Nephron progenitor cell (in vitro differentiated cells): Measurements from ENCODE around the gene RASGRF1.

Experiments
- DNase-seq: peaks from one replicate; pipeline ENCODE4 v3.0.0; 2021
- H3K27ac Mint-ChIP-seq: 2 replicates; pipeline ENCODE4 v1.8.0; 2021; ENCODE audit warnings: mild to moderate bottlenecking, moderate library complexity, mixed read lengths
- H3K27me3 Mint-ChIP-seq: 2 replicates; pipeline ENCODE4 v1.8.0; 2021; ENCODE audit warnings: mild to moderate bottlenecking, low read depth, mixed read lengths; ENCODE audit not compliant: poor library complexity
- H3K36me3 Mint-ChIP-seq: 2 replicates; pipeline ENCODE4 v1.8.0; 2021; ENCODE audit warnings: low read depth, mixed read lengths
- H3K4me1 Mint-ChIP-seq: 2 replicates; pipeline ENCODE4 v1.8.0; 2021; ENCODE audit warnings: mixed read lengths
- H3K4me3 Mint-ChIP-seq: 2 replicates; pipeline ENCODE4 v1.8.0; 2021; ENCODE audit warnings: mild to moderate bottlenecking, moderate library complexity, mixed read lengths
- H3K9me3 Mint-ChIP-seq: 2 replicates; pipeline ENCODE4 v1.8.0; 2021; ENCODE audit warnings: mild to moderate bottlenecking, moderate library complexity, mixed read lengths
- TF ChIP-seq, protein P1 (sequence below): fragments of 200-600 bp; sonication (generic); IDR thresholded peaks from 2 replicates; pipeline ENCODE4 v1.5.0; 2021; ENCODE audit warnings: antibody characterized with exemption

Gene RASGRF1

DNA sequence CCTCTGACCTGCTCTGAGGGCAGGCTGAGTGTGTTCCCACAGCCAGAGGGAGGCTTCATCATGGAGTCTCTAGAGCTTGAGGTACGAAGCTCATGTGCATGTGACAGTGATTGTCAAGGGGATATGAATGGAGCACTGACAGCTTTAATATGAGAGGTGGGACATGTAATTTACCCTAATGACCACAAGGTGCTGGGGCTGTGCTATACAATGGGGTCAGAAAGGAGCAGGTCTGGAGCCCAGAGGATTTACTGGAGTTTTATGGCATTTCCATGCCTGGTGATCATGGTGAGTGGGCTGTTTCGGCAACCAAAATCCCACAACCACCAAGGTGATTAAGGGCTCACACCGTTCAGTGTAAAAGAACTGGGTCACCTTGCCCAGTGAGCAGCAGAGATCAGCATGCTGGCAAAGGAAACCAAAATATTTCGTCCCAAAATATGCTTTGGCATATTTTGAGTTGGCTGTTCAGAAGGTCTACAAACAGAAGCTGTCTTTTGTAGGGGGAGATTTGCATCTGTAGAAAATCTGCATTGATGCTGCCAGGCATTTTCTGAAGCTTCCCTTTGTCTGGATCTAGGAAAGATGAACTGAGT is 40.1 kb upstream of the RASGRF1 start:
- H3K4me1 Mint-ChIP-seq = no peaks in the 10 kb centered on the region
- peaks cover 45% of the 10 kb centered on the region for H3K27me3 Mint-ChIP-seq
- H3K36me3 Mint-ChIP-seq = no peaks in the 10 kb centered on the region
- H3K27ac Mint-ChIP-seq = no peak overlapping the region
- no peak overlapping the region for H3K4me3 Mint-ChIP-seq
- H3K9me3 Mint-ChIP-seq = peaks cover 18% of the 10 kb centered on the region
- TF ChIP-seq, protein P1, sequence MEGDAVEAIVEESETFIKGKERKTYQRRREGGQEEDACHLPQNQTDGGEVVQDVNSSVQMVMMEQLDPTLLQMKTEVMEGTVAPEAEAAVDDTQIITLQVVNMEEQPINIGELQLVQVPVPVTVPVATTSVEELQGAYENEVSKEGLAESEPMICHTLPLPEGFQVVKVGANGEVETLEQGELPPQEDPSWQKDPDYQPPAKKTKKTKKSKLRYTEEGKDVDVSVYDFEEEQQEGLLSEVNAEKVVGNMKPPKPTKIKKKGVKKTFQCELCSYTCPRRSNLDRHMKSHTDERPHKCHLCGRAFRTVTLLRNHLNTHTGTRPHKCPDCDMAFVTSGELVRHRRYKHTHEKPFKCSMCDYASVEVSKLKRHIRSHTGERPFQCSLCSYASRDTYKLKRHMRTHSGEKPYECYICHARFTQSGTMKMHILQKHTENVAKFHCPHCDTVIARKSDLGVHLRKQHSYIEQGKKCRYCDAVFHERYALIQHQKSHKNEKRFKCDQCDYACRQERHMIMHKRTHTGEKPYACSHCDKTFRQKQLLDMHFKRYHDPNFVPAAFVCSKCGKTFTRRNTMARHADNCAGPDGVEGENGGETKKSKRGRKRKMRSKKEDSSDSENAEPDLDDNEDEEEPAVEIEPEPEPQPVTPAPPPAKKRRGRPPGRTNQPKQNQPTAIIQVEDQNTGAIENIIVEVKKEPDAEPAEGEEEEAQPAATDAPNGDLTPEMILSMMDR = no peak
- DNase-seq = no peak

DNA sequence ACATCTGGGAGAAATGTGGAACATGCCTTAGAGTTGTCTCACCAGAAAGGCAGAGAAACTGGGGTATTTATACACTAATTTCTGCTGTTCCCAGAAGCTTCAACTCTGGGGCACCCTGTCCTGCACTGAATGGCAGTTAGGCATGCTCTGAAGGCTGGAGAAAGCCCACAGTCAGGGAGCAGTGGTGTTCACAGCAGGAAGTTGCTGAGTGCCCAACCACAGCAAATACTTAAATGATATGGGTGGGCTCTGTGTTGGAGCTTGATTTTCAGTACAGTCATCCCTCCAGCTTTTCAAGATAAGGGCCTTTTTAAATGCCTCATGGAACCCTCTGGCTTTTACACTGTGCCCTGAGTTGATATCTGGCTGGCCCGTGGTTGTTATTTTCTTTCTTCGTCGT is 38.7 kb upstream of the RASGRF1 start:
- no peaks in the 10 kb centered on the region for H3K36me3 Mint-ChIP-seq
- peaks cover 38% of the 10 kb centered on the region for H3K27me3 Mint-ChIP-seq
- no peaks in the 10 kb centered on the region for H3K4me1 Mint-ChIP-seq
- H3K4me3 Mint-ChIP-seq = no peak overlapping the region
- TF ChIP-seq, protein P1 = no peak
- DNase-seq = no peak
- H3K27ac Mint-ChIP-seq = no peak overlapping the region
- H3K9me3 Mint-ChIP-seq = peaks cover 18% of the 10 kb centered on the region

DNA sequence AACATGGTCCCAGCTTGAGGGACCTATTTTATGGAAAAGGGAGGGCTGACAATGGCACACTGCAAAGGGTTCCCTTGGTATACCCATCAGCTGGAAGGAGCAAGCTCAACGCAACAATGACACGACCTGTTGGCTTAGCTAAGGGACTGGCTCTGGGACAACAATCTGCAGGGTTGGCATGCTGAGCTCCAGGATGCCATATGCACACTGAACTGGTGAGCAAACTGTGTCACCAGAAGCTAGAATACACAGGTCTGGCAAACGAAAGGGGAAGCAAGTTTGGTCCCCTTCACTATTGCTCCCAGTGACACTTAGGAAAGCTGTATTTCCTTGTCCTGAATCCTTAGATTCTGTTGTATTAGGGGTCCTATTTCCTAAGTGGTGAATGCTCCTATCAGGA is 38.0 kb upstream of the RASGRF1 start:
- TF ChIP-seq, protein P1 = no peak
- no peak for DNase-seq
- H3K4me3 Mint-ChIP-seq = no peak overlapping the region
- H3K9me3 Mint-ChIP-seq = peaks cover 18% of the 10 kb centered on the region
- no peak overlapping the region for H3K27ac Mint-ChIP-seq
- no peaks in the 10 kb centered on the region for H3K4me1 Mint-ChIP-seq
- H3K36me3 Mint-ChIP-seq = no peaks in the 10 kb centered on the region
- peaks cover 33% of the 10 kb centered on the region for H3K27me3 Mint-ChIP-seq

DNA sequence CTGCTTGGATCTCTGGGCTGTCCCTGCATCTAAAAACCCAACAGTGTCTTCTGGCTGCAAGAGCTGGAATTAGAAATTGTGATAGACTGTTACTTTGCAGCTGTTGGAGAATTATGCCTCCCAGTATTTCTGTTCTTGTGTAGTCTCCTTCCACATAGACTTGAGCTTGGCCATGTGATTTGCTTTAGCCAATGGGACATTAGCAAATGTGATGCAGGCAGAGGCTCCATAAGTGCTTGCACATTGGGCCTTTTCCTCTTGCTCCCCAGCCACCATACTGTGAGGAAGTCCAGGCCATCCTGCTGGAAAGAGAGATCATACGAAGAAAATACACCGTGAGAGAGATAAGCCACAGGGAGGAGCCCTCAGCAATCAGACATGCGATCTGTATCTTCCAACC is 33.8 kb upstream of the RASGRF1 start:
- DNase-seq = no peak
- TF ChIP-seq, protein P1 = no peak
- H3K4me1 Mint-ChIP-seq = no peaks in the 10 kb centered on the region
- H3K4me3 Mint-ChIP-seq = no peak overlapping the region
- H3K27me3 Mint-ChIP-seq = peaks cover 28% of the 10 kb centered on the region
- H3K27ac Mint-ChIP-seq = no peak overlapping the region
- peaks cover 8% of the 10 kb centered on the region for H3K9me3 Mint-ChIP-seq
- no peaks in the 10 kb centered on the region for H3K36me3 Mint-ChIP-seq

DNA sequence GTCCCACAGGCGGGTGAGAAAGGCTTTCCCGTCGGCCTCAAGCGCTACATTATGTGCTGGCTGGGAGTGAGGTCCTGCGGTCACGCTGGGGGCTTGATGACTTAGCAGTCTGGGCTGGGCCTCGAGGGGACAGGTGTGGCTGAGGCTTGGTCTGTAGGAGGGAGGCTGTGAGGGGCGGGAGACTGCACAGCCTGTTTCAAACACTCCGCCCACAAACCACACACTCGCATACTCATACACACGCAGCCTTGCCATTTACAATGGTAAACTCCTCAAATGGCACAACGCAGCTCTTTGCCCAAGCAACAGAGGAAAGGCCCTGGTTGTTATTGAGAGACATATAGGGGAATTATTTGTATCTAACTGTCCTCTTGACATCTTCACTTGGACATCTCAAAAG is 32.4 kb upstream of the RASGRF1 start:
- Mint-ChIP-seq H3K27me3 (peaks cover 35% of the 10 kb centered on the region), H3K4me3 (no peak overlapping the region), H3K36me3 (no peaks in the 10 kb centered on the region), H3K9me3 (peaks cover 5% of the 10 kb centered on the region), H3K4me1 (no peaks in the 10 kb centered on the region), H3K27ac (no peak overlapping the region)
- TF ChIP-seq, protein P1 = no peak
- no peak for DNase-seq

DNA sequence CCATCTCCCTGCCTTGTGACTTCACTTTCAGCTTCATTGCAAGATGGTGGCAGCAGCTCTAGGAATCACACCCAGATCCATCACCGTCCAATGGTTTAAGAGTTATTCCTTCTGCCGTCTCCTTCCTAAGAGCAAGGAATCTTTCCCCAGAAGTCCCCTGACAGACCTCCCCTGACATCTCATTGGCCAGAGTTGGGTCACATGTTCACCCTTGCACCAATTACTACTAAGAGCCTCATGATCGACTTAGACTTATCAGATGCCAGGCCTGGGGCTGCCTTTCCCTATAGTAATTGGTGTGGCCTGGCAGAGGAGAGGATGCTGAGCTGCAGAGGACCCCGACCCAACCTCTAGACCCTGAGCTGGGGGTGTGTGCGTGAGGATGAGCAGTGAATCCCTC is 31.8 kb upstream of the RASGRF1 start:
- no peak overlapping the region for H3K4me3 Mint-ChIP-seq
- peaks cover 33% of the 10 kb centered on the region for H3K27me3 Mint-ChIP-seq
- no peaks in the 10 kb centered on the region for H3K4me1 Mint-ChIP-seq
- no peak for DNase-seq
- TF ChIP-seq, protein P1 = no peak
- no peaks in the 10 kb centered on the region for H3K9me3 Mint-ChIP-seq
- H3K36me3 Mint-ChIP-seq = no peaks in the 10 kb centered on the region
- H3K27ac Mint-ChIP-seq = no peak overlapping the region
